K562 (cell line): ENCODE measurements around the gene HOXC11. TPM values are rescaled to one million over a fixed set of nuclear protein-coding genes. Genes with fewer than 3 reads are reported as not detected.

Experiments used
- ATAC-seq: fragments of 200-7000 bp; cut with Tn5 transposase; 3 replicates; pipeline ENCODE4 v1.9.1; 2020; ENCODE audit warnings: moderate library complexity
- BruUV-seq: library from RNA; stranded (reverse); fragments of 400-500 nt; replicated peaks from 2 replicates; lab custom pipeline; 2021; lab: Mats Ljungman, UMichigan
- CTCF ChIA-PET: fragments of 300-600 bp; formaldehyde crosslinking; extraction: SDS; loops from one replicate; lab custom pipeline; 2021; ENCODE audit warnings: low intra/inter-chr PET ratio; lab: Yijun Ruan, JAX
- POLR2A ChIA-PET: fragments of 300-600, 350-650 bp; sonication (Branson Sonifier 250); formaldehyde crosslinking; extraction: SDS; loops from one replicate; lab custom pipeline; 2021; ENCODE audit warnings: antibody characterized with exemption, inconsistent platforms; lab: Yijun Ruan, JAX
- DNase-seq, 4 experiments: peaks; one replicate each; pipeline versions ENCODE4 v3.0.0 to v3.0.0-alpha.2; 2011 to 2018; ENCODE audit warnings: low spot score in 3 of 4, mixed read lengths in 3 of 4; ENCODE audit errors: extremely low read depth in 1 of 4
- FAIRE-seq: peaks from 2 replicates; lab custom pipeline; 2011; peaks lifted over from hg19 to GRCh38; lab: Jason Lieb, UNC
- H2AFZ ChIP-seq: 2 replicates; pipeline ENCODE4 v1.6.0; 2011; ENCODE audit warnings: low read depth, low read length, control low read depth, inconsistent platforms
- H3K27ac ChIP-seq: fragments of 200-600 bp; 3 replicates; pipeline ENCODE4 v1.8.0; 2011; ENCODE audit warnings: low read depth, mild to moderate bottlenecking, control low read depth, inconsistent platforms, low read length, moderate library complexity, mixed read lengths; ENCODE audit errors: extremely low read depth
- H3K27me3 ChIP-seq, 2 experiments: fragments of 300-600 bp in 1 of 2; 2 replicates in 1 of 2; 3 replicates in 1 of 2; pipeline versions ENCODE4 v1.6.0 to v1.8.0; 2011; ENCODE audit warnings: inconsistent platforms in 2 of 2, low read length in 2 of 2, mild to moderate bottlenecking in 1 of 2, mixed read lengths in 1 of 2, moderate library complexity in 1 of 2; ENCODE audit not compliant: control insufficient read depth in 2 of 2, insufficient read depth in 2 of 2
- H3K36me3 ChIP-seq: fragments of 300-600 bp; 3 replicates; pipeline ENCODE4 v1.8.0; 2011; ENCODE audit warnings: mild to moderate bottlenecking, low read length, inconsistent platforms; ENCODE audit not compliant: control insufficient read depth, insufficient read depth
- H3K4me1 ChIP-seq, 2 experiments: fragments of 200-600 bp in 1 of 2; replicated peaks in 1 of 2; 2 replicates in 1 of 2; 3 replicates in 1 of 2; pipeline versions ENCODE4 v1.5.1 to v1.8.0; 2011; ENCODE audit warnings: inconsistent platforms in 2 of 2, low read length in 2 of 2, mild to moderate bottlenecking in 1 of 2, mixed read lengths in 1 of 2, moderate library complexity in 1 of 2; ENCODE audit not compliant: control insufficient read depth in 2 of 2, insufficient read depth in 2 of 2
- H3K4me2 ChIP-seq: 2 replicates; pipeline ENCODE4 v1.6.1; 2011; ENCODE audit warnings: low read length, control low read depth, inconsistent platforms, mixed read lengths; ENCODE audit not compliant: insufficient read depth
- H3K4me3 ChIP-seq: fragments of 200-600 bp; sonication (generic), shearing (Covaris generic); 2 replicates; pipeline ENCODE4 v1.5.1; 2016; ENCODE audit warnings: control low read depth, inconsistent platforms
- H3K79me2 ChIP-seq: fragments of 200-600 bp; 3 replicates; pipeline ENCODE4 v1.8.0; 2011; ENCODE audit warnings: low read length, inconsistent platforms; ENCODE audit not compliant: control insufficient read depth, insufficient read depth
- H3K9ac ChIP-seq, 2 experiments: 2 replicates each; pipeline versions ENCODE4 v1.6.0 to v1.6.1; 2011; ENCODE audit warnings: low read depth in 2 of 2, low read length in 2 of 2, control low read depth in 1 of 2, inconsistent platforms in 1 of 2, mild to moderate bottlenecking in 1 of 2, mixed read lengths in 1 of 2; ENCODE audit not compliant: insufficient read depth in 1 of 2
- H3K9me1 ChIP-seq: one replicate; pipeline ENCODE4 v1.6.0; 2011; ENCODE audit warnings: inconsistent platforms, mild to moderate bottlenecking, low read length, moderate library complexity; ENCODE audit not compliant: control insufficient read depth, insufficient read depth
- H3K9me3 ChIP-seq: replicated peaks from 2 replicates; pipeline ENCODE4 v1.5.1; 2011; ENCODE audit warnings: low read depth, low read length, inconsistent platforms; ENCODE audit not compliant: control insufficient read depth, insufficient read depth
- H4K20me1 ChIP-seq: replicated peaks from 2 replicates; pipeline ENCODE4 v1.6.1; 2011; ENCODE audit warnings: low read length, inconsistent platforms, mixed read lengths; ENCODE audit not compliant: control insufficient read depth, insufficient read depth
- MEIS2 ChIP-seq: fragments of 450-650 bp; IDR thresholded peaks from 2 replicates; pipeline ENCODE4 v1.6.1; 2014; ENCODE audit warnings: mild to moderate bottlenecking; ENCODE audit not compliant: partially characterized antibody
- NR1H2 ChIP-seq: sonication (generic); formaldehyde crosslinking; IDR thresholded peaks from 2 replicates; pipeline ENCODE4 v1.4.0; 2020; ENCODE audit warnings: mild to moderate bottlenecking, missing genetic modification reagents
- POLR2A ChIP-seq: fragments of 450-650 bp; conservative IDR thresholded peaks from 2 replicates; pipeline ENCODE4 v1.6.1; 2016
- POLR2G ChIP-seq: fragments of 200-400 bp; formaldehyde crosslinking; IDR thresholded peaks from 2 replicates; pipeline ENCODE4 v1.6.1; 2017; ENCODE audit warnings: low read depth, mild to moderate bottlenecking, antibody characterized with exemption, low read length, moderate library complexity
- RBFOX2 ChIP-seq: fragments of 200-400 bp; formaldehyde crosslinking; IDR thresholded peaks from 2 replicates; pipeline ENCODE4 v1.6.1; 2017; ENCODE audit warnings: low read depth, mild to moderate bottlenecking, low read length, moderate library complexity
- RBM14 ChIP-seq: fragments of 200-400 bp; formaldehyde crosslinking; IDR thresholded peaks from 2 replicates; pipeline ENCODE4 v1.6.1; 2018; ENCODE audit warnings: low read depth, mild to moderate bottlenecking, low read length, moderate library complexity, borderline replicate concordance; ENCODE audit not compliant: insufficient read depth
- SRF ChIP-seq, 2 experiments: fragments of 250-450, 450-650 bp in 1 of 2; sonication (Bioruptor Pico) in 1 of 2; sonication (generic) in 1 of 2; formaldehyde crosslinking; IDR thresholded peaks; 2 replicates each; pipeline versions ENCODE4 v1.5.0 to v1.5.1; 2020 to 2022; ENCODE audit warnings: mild to moderate bottlenecking in 1 of 2, missing genetic modification reagents in 1 of 2
- STAG1 ChIP-seq: sonication (generic); formaldehyde crosslinking; IDR thresholded peaks from 2 replicates; pipeline ENCODE4 v1.5.0; 2020; ENCODE audit warnings: missing genetic modification reagents, borderline replicate concordance
- ZC3H4 ChIP-seq: sonication (generic); formaldehyde crosslinking; IDR thresholded peaks from 2 replicates; pipeline ENCODE4 v1.9.0; 2021; ENCODE audit warnings: missing genetic modification reagents, borderline replicate concordance
- ZNF408 ChIP-seq: fragments of 250-450 bp; sonication (Bioruptor Pico); IDR thresholded peaks from 2 replicates; pipeline ENCODE4 v1.4.0; 2020; ENCODE audit warnings: low read depth, mild to moderate bottlenecking, moderate library complexity
- WGBS: fragments of 100-300 bp; shearing (Covaris generic); methylation state at CpG from one replicate; pipeline ENCODE4 v1.1.6; 2016; ENCODE audit warnings: low coverage, mixed read lengths; ENCODE audit not compliant: insufficient coverage; ENCODE audit errors: missing lambda C conversion rate; 5-methylcytosine and 5-hydroxymethylcytosine counted together
- in situ Hi-C: fragments of 300-500 bp; cut with MboI; formaldehyde crosslinking; loops from 4 replicates; pipeline ENCODE4 v1.15.0; 2018; ENCODE audit warnings: inconsistent platforms, mixed read lengths
- intact Hi-C: fragments of 100-400 bp; cut with micrococcal nuclease; formaldehyde crosslinking; loops from 2 replicates; pipeline ENCODE4 v1.14.2; 2022
- polyA plus RNA-seq, 8 experiments: library from polyadenylated mRNA; depleted of rRNA in 4 of 8; stranded (reverse) in 5 of 8; unstranded in 3 of 8; fragments of >200 nt; fragmentation: Nextera tagmentation in 2 of 8; fragmentation: Illumina TruSeq in 1 of 8; extraction: Ambion mirVana in 2 of 8; extraction: Trizol in 1 of 8; gene quantifications; 2 replicates each; pipeline versions ENCODE4 v1.2.1 to v1.2.3, GENCODE V29; 2011 to 2014; ENCODE audit warnings: inconsistent platforms in 1 of 8, missing spikeins in 1 of 8
- total RNA-seq, 7 experiments: library from RNA; depleted of rRNA in 6 of 7; stranded (reverse); fragments of >200 nt in 6 of 7; fragmentation: Illumina TruSeq in 2 of 7; extraction: Trizol in 2 of 7; gene quantifications; 2 replicates each; pipeline versions ENCODE4 v1.2.1 to v1.2.3, GENCODE V29; 2011 to 2021; ENCODE audit warnings: low replicate concordance in 1 of 7
- TF ChIP-seq, protein P1 (sequence below), 2 experiments: IDR thresholded peaks; 2 replicates each; pipeline ENCODE4 v1.6.1; 2012; ENCODE audit warnings: improper control_type of control experiment in 2 of 2, low read depth in 2 of 2, low read length in 2 of 2, borderline replicate concordance in 1 of 2
- TF ChIP-seq, protein P2 (sequence below): fragments of 250-450 bp; sonication (Bioruptor Pico); IDR thresholded peaks from 2 replicates; pipeline ENCODE4 v1.8.0; 2021; ENCODE audit warnings: borderline replicate concordance, mild to moderate bottlenecking, moderate library complexity; ENCODE audit not compliant: poor library complexity, severe bottlenecking
- TF ChIP-seq, protein P3 (sequence below), 3 experiments: fragments of 200-800 bp in 1 of 3; sonication (Bioruptor generic) in 1 of 3; sonication (generic) in 1 of 3; formaldehyde crosslinking in 1 of 3; IDR thresholded peaks; 2 replicates each; pipeline versions ENCODE4 v1.6.1 to v1.8.0; 2016 to 2022; ENCODE audit warnings: mild to moderate bottlenecking in 2 of 3, missing compliant biosample characterization in 2 of 3, missing genetic modification characterization in 2 of 3, missing genetic modification reagents in 1 of 3
- TF ChIP-seq, protein P4 (sequence below): fragments of 250-450 bp; sonication (Bioruptor Pico); IDR thresholded peaks from 2 replicates; pipeline ENCODE4 v1.5.0; 2021

Gene HOXC11
- total and polyA plus RNA-seq, 9 of the 15 experiments (the other 6 are each of a cell fraction or from before 2014, with no cell fraction given) = not detected

DNA sequence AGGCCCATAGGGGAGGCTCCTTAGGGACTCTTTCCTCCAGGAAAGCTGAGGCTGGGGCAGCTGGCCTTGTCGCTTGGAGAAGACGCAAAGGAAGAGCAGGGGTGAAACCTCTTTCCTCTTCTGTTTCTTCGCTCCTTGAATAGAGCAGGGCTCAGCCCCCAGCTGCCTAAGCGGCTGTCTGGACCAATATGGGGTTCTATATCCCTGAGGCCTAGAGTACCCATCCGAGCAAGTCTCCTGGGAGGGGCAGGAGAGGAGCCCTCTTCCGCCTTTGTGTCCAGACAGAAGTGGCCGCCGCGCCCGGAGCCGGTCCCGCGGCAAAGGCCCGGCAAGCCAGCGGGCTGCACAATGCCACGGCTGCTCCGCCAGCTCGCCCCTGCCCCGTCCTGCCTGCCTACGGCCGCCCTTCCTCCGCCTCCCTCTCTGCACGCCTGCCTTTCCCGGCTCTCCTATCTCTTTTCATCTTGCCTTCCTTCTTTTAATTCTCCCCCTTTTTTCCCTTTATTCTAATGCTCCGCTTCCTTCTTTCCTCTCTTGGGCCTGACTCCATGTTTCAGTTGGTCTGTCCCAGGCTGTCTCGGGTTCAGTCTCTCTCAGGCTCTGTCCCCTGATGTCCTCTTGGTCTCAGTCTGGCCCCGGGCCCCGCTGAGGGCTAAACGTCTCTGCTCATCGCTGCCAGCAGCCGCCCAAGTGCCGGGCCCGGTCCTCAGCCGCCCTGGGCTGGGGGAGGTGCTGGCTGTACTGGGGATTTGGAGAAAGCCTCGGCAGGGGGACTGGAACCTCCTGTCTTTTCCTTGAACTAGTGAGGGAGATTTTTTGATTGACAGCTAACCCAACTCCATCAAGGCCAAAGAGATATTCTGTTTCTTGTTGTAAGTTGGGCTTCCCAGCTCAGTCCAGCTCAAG is 24.5 kb downstream of the HOXC11 start:
- 69% methylated on average over 30 of the region's 35 CpGs for WGBS
- Histone ChIP-seq H3K4me1 (peaks cover 38 to 70% of the 10 kb centered on the region in 2 experiments), H3K9ac (peak overlapping the region in 1 of 2 experiments; percentile 70; a peak in 2 of 4 replicates), H3K4me2 (peak overlapping the region; percentile 6; the same call in 1 of the 2 replicates), H3K9me3 (no peaks in the 10 kb centered on the region), H3K27me3 (no peaks in the 10 kb centered on the region), H3K4me3 (no peak overlapping the region), H2AFZ (no peak overlapping the region), H3K36me3 (no peaks in the 10 kb centered on the region), H3K9me1 (no peaks in the 10 kb centered on the region), H3K79me2 (peaks cover 46% of the 10 kb centered on the region), H4K20me1 (no peaks in the 10 kb centered on the region), H3K27ac (no peak overlapping the region)
- no TSS peak for BruUV-seq
- POLR2A ChIA-PET = interaction anchor here (0.5 to 5.6 kb wide), 11 partner anchors 10 to 402 kb away, joined by 3 to 43 read pairs (median 3); no protein-coding TSS in a partner anchor
- in situ Hi-C loops = no loop called here
- ATAC-seq (no peak), DNase-seq (no peak), FAIRE-seq (peak; percentile 72)
- CTCF ChIA-PET = no interaction called here
- intact Hi-C loops = no loop called here
- TF ChIP-seq NR1H2 (CRISPR knock-in tag) (no peak), ZC3H4 (CRISPR knock-in tag) (0 out of 2 replicates have a peak, but pooled peaks have one; percentile 43), POLR2G (peak; percentile 27; the same call in 1 of the 2 replicates), RBFOX2 (peak; percentile 13; the same call in 1 of the 2 replicates), STAG1 (no peak), SRF (CRISPR knock-in tag; IDR thresholded peaks at IDR 0.05) (0 out of 4 replicates have a peak, but pooled peaks of 1 of the 2 experiments have one; percentile 23), MEIS2 (peak; percentile 44), ZNF408 (CRISPR knock-in tag) (no peak), POLR2A (no peak), RBM14 (0 out of 2 replicates have a peak, but pooled peaks have one; percentile 45)
- TF ChIP-seq, protein P1, sequence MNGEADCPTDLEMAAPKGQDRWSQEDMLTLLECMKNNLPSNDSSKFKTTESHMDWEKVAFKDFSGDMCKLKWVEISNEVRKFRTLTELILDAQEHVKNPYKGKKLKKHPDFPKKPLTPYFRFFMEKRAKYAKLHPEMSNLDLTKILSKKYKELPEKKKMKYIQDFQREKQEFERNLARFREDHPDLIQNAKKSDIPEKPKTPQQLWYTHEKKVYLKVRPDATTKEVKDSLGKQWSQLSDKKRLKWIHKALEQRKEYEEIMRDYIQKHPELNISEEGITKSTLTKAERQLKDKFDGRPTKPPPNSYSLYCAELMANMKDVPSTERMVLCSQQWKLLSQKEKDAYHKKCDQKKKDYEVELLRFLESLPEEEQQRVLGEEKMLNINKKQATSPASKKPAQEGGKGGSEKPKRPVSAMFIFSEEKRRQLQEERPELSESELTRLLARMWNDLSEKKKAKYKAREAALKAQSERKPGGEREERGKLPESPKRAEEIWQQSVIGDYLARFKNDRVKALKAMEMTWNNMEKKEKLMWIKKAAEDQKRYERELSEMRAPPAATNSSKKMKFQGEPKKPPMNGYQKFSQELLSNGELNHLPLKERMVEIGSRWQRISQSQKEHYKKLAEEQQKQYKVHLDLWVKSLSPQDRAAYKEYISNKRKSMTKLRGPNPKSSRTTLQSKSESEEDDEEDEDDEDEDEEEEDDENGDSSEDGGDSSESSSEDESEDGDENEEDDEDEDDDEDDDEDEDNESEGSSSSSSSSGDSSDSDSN (IDR thresholded peaks at IDR 0.05; ENCODE audit: borderline replicate concordance in 1 of 2, low read depth in 2 of 2, low read length in 2 of 2) = no peak
- TF ChIP-seq, protein P2, sequence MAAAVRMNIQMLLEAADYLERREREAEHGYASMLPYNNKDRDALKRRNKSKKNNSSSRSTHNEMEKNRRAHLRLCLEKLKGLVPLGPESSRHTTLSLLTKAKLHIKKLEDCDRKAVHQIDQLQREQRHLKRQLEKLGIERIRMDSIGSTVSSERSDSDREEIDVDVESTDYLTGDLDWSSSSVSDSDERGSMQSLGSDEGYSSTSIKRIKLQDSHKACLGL (CRISPR knock-in tag) = no peak
- TF ChIP-seq, protein P3, sequence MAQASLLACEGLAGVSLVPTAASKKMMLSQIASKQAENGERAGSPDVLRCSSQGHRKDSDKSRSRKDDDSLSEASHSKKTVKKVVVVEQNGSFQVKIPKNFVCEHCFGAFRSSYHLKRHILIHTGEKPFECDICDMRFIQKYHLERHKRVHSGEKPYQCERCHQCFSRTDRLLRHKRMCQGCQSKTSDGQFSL (CRISPR knock-in tag; IDR thresholded peaks at IDR 0.05) = no peak
- TF ChIP-seq, protein P3 (tag; IDR thresholded peaks at IDR 0.05) = no peak
- TF ChIP-seq, protein P4, sequence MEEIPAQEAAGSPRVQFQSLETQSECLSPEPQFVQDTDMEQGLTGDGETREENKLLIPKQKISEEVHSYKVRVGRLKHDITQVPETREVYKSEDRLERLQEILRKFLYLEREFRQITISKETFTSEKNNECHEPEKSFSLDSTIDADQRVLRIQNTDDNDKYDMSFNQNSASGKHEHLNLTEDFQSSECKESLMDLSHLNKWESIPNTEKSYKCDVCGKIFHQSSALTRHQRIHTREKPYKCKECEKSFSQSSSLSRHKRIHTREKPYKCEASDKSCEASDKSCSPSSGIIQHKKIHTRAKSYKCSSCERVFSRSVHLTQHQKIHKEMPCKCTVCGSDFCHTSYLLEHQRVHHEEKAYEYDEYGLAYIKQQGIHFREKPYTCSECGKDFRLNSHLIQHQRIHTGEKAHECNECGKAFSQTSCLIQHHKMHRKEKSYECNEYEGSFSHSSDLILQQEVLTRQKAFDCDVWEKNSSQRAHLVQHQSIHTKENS (CRISPR knock-in tag) = no peak
